ENCODE measurements around the gene DPH7.
"Not testable (repeated sequence)": the region's sequence is repeated elsewhere in the genome, so short reads cannot be mapped to it uniquely, and the experiment has no call there.

DPH7 gene

DNA sequence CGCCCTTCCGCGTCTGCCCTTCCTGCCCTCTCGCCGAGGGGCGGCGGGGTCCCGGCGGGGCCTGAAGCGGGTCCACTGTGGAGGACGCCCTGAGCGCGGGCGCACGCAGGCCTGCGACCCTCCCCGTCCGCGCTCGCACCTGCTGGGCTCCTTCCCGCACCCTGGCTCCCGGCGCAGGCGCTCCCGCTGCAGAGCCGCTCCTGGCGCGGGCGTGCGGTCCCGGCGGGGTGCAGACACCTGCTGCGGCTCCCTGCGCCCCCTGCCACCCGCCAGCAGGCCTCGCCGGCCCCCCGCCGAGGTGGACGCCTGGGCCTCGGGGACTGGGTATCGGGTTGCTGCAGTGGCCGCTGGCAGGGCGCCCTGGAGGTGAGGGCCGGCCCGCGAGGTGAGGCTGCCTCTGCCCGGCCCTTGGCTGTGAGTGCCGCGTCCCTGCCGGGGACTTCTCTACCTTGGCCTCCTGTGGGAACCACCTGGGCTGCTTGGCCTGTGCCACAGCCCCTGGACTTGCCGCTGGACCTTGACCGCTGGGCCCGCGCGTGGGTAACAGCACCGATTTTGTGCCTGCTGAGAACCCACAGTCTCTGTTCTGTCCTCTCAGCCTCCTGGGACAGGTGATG lies 27.4 kb upstream of the DPH7 start:
- DNase-seq, result no peak

DNA sequence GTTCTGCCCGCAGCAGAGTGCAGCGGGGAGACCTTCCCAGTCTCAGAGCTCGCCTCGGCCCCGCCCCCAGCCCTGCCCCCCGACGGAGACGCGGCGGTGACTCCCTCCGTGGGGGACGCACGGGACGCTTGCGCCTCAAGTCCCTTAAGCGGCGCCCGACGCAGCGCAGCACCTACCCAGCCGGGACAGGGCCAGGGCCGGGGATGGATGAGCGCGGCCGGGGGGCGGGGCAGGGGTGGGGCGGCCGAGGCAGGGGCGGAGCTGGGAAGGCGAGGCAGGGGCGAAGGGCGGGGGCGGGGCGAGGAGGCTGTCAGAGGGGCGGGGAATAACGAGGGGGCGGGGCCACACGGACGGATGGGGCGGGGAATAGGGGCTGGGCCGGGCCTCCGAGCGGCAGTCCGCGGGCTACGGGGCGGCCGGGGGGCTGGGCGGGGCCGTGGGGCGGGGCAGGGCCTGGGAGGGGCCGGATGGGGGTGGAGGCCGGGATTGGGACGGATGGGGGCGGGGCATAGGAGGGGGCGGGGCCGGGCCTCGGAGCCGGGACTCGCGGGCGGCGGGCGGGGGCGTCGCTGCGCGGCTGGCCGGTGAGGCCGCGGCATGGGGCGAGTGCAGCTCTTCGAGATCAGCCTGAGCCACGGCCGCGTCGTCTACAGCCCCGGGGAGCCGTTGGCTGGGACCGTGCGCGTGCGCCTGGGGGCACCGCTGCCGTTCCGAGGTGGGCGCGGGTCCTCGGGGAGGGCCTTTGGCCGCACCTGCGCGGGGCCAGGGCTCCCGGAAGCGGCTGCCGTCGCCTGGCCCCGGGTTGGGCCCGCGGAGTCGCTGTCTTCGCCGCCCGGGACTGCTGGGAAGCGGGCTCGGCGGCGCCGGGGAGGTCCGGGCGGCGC lies 26.6 kb upstream of the DPH7 start, which contains the start of gene ARRDC1:
TSS of gene ARRDC1 (plus strand) at position 566 of the 884 bp plus-strand sequence. CDS start at position 598, 32 bp downstream.
- DNase-seq, result peak; percentile 90

DNA sequence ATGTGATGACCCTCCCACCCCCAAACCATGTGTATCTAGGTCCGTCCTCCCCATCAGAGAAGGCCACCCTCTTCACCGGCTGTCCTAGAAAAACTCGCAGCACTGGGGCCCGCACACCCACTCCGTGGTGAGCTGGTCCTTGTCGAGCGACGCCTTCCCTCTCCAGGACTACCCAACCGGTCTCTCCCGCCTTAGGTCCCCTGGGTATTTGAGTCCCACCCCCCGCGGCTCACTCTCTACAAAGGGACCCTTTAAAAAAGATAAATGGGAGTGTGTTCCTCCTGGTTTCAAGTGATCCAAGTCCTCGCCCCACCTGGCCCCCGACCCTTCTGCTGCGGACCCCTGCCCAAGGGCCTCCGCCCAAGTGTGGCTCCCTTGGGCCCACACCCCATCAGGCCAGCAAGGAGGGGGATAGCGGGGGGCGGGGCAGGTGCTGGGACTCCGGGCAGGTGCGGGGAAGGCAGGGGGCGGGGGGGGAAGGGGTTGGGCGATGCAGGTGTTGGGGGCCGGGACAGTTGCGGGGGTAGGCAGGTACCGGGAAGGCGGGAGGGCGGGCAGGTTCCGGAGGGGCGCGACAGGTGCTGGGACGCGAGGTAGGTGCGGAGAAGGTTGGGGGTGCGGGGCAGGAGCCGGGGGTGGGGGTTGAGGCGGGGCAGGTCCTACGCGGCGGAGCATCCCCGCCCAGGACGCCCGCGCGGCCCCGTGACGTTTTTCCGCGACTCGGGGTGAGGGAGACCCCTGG lies 25.8 kb upstream of the DPH7 start:
- DNase-seq, result no peak

DNA sequence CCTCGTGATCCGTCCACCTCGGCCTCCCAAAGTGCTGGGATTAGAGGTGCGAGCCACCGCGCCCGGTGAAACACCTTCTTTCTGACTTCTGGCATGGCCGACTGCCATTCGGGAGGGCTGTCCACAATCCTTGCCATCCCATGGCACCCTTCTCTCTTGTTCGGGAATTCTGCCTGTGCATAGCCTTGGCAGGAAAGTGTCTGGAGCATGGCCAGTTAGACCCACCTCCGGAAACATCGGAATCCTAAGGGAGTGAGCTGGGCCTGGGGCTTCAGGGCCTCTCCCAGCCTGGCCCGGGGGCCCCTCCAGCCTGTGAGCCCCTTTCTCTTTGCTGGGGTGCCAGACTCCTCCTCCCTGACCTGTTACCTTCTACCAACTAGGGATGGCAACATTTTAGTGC lies 25.2 kb upstream of the DPH7 start:
- DNase-seq, result no peak

- peak; percentile 36 for DNase-seq
Measured at GRCh38 chr9:137602661-137603060, 23.9 kb upstream of the DPH7 start.

DNA sequence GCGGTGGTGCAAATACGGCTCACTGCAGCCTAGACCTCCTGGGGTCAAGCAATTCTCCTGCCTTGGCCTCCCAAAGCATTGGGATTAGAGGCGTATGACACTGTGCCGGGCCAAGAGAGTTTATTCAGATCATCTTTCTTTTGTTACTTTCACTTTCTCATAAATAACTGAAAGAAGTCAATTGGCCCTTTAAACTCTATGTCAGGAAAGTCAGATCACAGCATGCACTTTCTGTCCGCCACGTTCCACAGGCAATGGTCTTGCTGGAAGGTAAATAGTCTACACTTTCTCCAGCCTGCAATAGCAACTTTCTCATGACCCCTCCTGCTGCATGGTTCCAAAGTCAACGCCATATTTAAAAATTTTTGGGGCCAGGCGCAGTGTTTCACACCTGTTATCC lies 20.2 kb upstream of the DPH7 start:
- DNase-seq, result no peak

DNA sequence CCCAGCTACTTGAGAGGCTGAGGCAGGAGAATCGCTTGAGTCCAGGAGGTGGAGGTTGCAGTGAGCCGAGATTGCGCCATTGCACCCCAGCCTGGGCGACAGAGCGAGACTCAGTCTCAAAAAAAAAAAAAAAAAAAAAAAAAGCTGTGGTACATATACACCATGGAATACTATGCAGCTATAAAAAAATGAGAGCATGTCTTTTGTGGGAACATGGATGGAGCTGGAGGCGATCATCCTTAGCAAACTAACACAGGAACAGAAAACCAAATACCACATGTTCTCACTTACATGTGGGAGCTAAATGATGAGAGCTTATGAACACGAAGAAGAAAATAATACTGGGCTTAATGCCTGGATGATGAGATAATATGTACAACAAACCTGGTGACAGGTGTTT lies 17.9 kb upstream of the DPH7 start:
- not testable (repeated sequence) for DNase-seq

- DNase-seq, result no peak
Measured at GRCh38 chr9:137593176-137593575, 14.5 kb upstream of the DPH7 start.

GRCh38 chr9:137592767-137593166 lies 14.0 kb upstream of the DPH7 start:
- no peak for DNase-seq

- DNase-seq, result peak; percentile 90
Measured at GRCh38 chr9:137590469-137591383, 12.0 kb upstream of the DPH7 start, which contains the start of gene ZMYND19. Gene ZMYND19 (minus strand): TSS chr9:137590512. CDS start chr9:137590263, 249 bp downstream.

DNA sequence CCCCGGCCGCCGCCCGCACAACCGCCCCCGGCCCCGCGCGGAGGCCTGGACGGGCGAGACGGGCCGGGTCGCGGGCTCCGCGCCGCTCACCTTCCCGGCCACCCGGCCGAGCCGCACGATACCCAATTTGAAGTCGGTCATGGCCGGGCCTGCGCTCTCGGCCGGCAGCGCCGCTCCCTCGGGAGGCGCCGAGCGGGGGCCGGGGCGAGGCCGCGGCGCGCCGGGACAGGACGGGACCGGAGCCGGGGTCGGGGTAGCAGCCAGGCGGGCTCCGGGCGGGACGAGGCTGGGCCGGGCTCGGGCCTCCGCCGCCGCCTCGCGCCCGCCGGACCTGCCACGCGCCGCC lies 11.4 kb upstream of the DPH7 start:
- DNase-seq, result no peak

DNA sequence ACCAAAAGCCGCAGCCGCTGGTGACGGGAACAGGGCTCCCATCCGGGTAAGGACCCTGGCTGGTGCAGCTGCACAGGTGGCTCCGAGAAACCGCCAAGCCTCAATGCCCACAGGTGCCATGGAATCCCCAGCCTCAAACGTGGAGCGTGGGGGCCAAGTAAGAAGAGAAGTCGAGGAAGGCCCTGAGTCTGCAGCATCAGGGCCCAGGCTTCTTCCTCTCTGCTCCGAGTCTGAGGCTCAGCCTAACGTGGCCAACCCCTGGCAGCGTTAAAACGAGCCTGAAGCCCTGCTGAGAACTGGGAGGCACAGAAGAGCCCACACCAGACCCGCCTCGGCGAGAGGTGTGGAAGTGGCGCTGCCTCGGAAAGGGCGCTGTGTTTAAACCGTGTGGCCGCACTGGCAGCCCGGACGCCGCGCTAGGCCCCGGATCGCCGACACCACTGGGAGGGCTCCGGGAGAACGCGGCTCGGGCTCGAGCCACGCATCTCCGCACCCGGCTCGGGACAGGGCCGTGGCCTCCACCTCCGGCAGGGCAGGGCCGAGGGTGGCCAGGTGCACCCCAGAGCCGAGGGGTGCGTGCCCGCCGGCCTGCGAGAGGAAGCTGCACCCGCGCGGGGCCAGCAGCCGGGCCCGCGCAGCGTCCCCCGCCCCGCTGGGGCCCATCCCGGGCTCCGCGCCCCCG lies 10.9 kb upstream of the DPH7 start:
- DNase-seq, result no peak

DNA sequence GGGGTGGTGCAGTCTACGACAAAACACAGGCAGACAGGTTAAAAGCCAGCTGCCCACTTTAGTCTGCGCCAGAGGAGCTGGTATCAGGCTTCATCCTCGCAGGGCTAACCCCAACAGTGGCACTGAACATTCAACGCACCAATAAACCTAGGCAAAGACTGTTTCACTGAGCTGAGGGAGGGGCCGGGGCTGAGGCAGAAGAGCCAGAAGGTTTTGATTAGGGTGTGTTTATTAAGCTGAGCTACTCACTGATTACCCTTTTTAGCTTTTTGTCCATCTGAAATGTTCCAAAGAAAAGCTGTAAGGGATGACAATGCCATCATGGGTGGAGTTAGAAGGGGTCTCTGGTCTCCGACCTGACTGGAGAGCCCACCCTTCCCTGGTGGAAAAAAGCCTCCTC lies 10.2 kb upstream of the DPH7 start:
- DNase-seq, result no peak

- no peak for DNase-seq
Measured at GRCh38 chr9:137588311-137588710, 9.6 kb upstream of the DPH7 start.

GRCh38 chr9:137586854-137587253 lies 8.1 kb upstream of the DPH7 start:
- no peak for DNase-seq

DNA sequence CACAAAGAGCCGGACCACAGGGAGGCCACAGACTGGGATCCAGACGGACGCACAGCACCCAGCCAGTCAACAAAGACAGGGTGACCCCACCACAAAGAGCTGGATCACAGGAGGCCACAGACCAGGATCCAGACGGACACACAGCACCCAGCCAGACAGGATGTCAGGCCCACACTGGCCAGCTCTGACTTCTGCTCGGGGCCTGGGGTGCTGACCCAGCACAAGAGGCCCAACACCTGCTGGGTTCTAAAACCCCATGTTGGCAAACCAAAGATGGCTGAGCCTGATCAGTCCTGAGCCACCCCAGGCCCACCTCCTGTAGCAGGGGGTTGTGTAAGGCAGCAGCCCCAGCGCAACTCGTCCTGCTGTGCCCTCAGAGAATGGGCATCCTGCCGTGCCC lies 5.2 kb upstream of the DPH7 start:
- no peak for DNase-seq

GRCh38 chr9:137583347-137583746 lies 4.6 kb upstream of the DPH7 start:
- DNase-seq, result no peak

- DNase-seq, result peak; percentile 4
Measured at GRCh38 chr9:137582286-137582860, 3.6 kb upstream of the DPH7 start.

DNA sequence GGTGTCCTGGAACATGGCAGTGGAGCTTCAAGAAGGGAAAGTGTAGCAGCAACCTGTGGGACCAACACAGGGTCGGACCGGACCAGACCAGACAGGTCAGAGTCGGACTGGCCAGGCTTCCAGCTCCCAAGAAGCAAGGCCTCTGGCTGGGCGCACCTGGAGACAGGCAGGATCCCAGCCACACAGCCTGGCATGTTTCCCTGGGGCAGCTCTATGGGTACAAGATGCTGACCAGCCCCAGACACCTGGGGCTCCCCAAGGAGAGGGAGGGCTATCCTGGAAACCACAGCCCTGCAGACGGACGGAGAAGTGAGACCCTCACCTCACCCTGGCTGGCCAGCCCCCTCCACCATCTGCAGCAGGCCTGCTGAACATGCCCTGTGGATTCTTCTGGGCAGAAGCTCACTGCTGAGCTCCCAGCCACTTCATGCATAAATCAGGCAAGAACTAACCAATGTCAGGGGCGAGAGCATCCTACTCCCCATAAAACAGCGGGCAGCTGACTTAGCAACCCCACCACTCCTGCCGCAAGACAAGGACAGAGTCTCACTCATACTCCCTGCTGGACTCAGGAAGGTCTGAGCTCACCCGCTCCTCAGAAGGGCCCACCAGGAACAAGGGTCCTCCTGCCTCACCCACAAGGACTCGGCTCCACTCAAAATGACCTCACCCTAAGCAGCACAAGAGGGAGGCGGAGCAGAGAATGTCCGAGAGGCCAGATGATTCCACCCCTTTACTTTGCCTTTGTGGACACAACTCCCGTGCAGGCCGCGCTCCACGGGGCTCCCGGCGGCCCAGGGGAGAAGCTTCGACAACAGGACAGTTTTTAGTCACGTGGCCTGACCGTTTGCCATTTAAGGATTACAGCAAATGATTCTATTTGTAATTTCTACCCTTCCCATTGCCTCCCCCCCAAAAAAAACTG lies 2.9 kb upstream of the DPH7 start:
- DNase-seq, result no peak

GRCh38 chr9:137580954-137581322 lies 2.2 kb upstream of the DPH7 start:
- DNase-seq, result no peak
